Stimulated activated naive CD4-positive, alpha-beta T cell treated with Interleukin-2 at 50 U/mL for 16 hours (primary cell): ENCODE data around the gene HOXD8.

Experiments used
- DNase-seq: peaks from one replicate; lab custom pipeline; 2025; lab: John Stamatoyannopoulos, UW

The HOXD8 gene

GRCh38 chr2:176147800-176148496 lies 18.4 kb downstream of the HOXD8 start:
- no peak for DNase-seq

- no peak for DNase-seq
Measured at GRCh38 chr2:176148751-176149421, 19.4 kb downstream of the HOXD8 start.

GRCh38 chr2:176149481-176149938 lies 20.0 kb downstream of the HOXD8 start:
- DNase-seq, result no peak

GRCh38 chr2:176149939-176150583 lies 20.6 kb downstream of the HOXD8 start:
- no peak for DNase-seq

GRCh38 chr2:176150584-176151441 lies 21.3 kb downstream of the HOXD8 start:
- DNase-seq, result no peak

GRCh38 chr2:176151442-176152287 lies 22.2 kb downstream of the HOXD8 start, which contains the start of gene HOXD4:
HOXD4 (plus strand) TSS chr2:176151550; CDS start chr2:176151634, 84 bp downstream.
- DNase-seq, result no peak

- no peak for DNase-seq
Measured at GRCh38 chr2:176152350-176153181, 23.1 kb downstream of the HOXD8 start.

- DNase-seq, result no peak
Measured at GRCh38 chr2:176154576-176155252, 25.2 kb downstream of the HOXD8 start.

GRCh38 chr2:176155356-176156044 lies 26.0 kb downstream of the HOXD8 start:
- no peak for DNase-seq

- DNase-seq, result no peak
Measured at GRCh38 chr2:176156301-176156806, 26.8 kb downstream of the HOXD8 start.

- no peak for DNase-seq
Measured at GRCh38 chr2:176156807-176157498, 27.4 kb downstream of the HOXD8 start, which contains the start of gene HOXD3. HOXD3 (plus strand) TSS chr2:176157307; CDS start chr2:176169115, 11,808 bp downstream.

- no peak for DNase-seq
Measured at GRCh38 chr2:176157499-176158185, 28.1 kb downstream of the HOXD8 start.

- no peak for DNase-seq
Measured at GRCh38 chr2:176158186-176158591, 28.7 kb downstream of the HOXD8 start.

- no peak for DNase-seq
Measured at GRCh38 chr2:176158855-176159662, 29.6 kb downstream of the HOXD8 start.

- no peak for DNase-seq
Measured at GRCh38 chr2:176159663-176160250, 30.3 kb downstream of the HOXD8 start.
